ENCODE data around the gene ADCY10. TPM values are rescaled to one million over a fixed set of nuclear protein-coding genes. Genes with fewer than 3 reads are reported as not detected.

Gene ADCY10
- total and polyA plus RNA-seq, 12 donors: 0.10 to 0.70 (median 0.17) TPM

- Histone ChIP-seq H3K36me3 (no peaks in the 10 kb centered on the region), H3K4me3 (no peak overlapping the region), H3K27ac (no peak overlapping the region), H3K27me3 (no peaks in the 10 kb centered on the region), H3K9me3 (no peaks in the 10 kb centered on the region), H3K4me1 (no peaks in the 10 kb centered on the region)
- WGBS, 2 donors: 91 to 93% methylated on average over 7 of the region's 7 CpGs
- DNase-seq (no peak), ATAC-seq (no peak)
- intact Hi-C loops (cut with DNase I): no loop called here
- no peak for TF ChIP-seq CTCF (IDR thresholded peaks at IDR 0.05)
Observed at GRCh38 chr1:167849666-167850065, 64.3 kb downstream of the ADCY10 start.

- intact Hi-C loops (cut with DNase I): no loop called here
- Histone ChIP-seq H3K4me3 (no peak overlapping the region), H3K36me3 (no peaks in the 10 kb centered on the region), H3K27ac (no peak overlapping the region), H3K27me3 (no peaks in the 10 kb centered on the region), H3K4me1 (no peaks in the 10 kb centered on the region), H3K9me3 (no peaks in the 10 kb centered on the region)
- ATAC-seq: no peak
- no peak for DNase-seq
- TF ChIP-seq CTCF (IDR thresholded peaks at IDR 0.05): no peak
- WGBS, 2 donors: 97 to 98% methylated on average over 5 of the region's 5 CpGs
Observed at GRCh38 chr1:167842872-167843271, 71.1 kb downstream of the ADCY10 start.

GRCh38 chr1:167841530-167841929 is 72.4 kb downstream of the ADCY10 start:
- no peak overlapping the region for H3K4me3 ChIP-seq
- no peaks in the 10 kb centered on the region for H3K4me1 ChIP-seq
- WGBS, 2 donors: 91 to 95% methylated on average over 3 of the region's 3 CpGs
- no peaks in the 10 kb centered on the region for H3K9me3 ChIP-seq
- no peaks in the 10 kb centered on the region for H3K36me3 ChIP-seq
- H3K27me3 ChIP-seq: no peaks in the 10 kb centered on the region
- DNase-seq (no peak), ATAC-seq (no peak)
- intact Hi-C loops (cut with DNase I): no loop called here
- TF ChIP-seq CTCF (IDR thresholded peaks at IDR 0.05): no peak
- H3K27ac ChIP-seq: no peak overlapping the region

GRCh38 chr1:167839009-167839408 is 74.9 kb downstream of the ADCY10 start:
- H3K4me1 ChIP-seq: no peaks in the 10 kb centered on the region
- no peak overlapping the region for H3K4me3 ChIP-seq
- DNase-seq: no peak
- H3K36me3 ChIP-seq: no peaks in the 10 kb centered on the region
- no peak overlapping the region for H3K27ac ChIP-seq
- no peaks in the 10 kb centered on the region for H3K27me3 ChIP-seq
- no peaks in the 10 kb centered on the region for H3K9me3 ChIP-seq
- intact Hi-C loops (cut with DNase I): no loop called here
- ATAC-seq: no peak
- 78 to 87% methylated on average over 2 of the region's 2 CpGs for WGBS, 2 donors
- no peak for TF ChIP-seq CTCF (IDR thresholded peaks at IDR 0.05)

GRCh38 chr1:167837326-167837725 is 76.6 kb downstream of the ADCY10 start:
- no peak for ATAC-seq
- 44 to 80% methylated on average over 2 of the region's 2 CpGs for WGBS, 2 donors
- H3K27me3 ChIP-seq: no peaks in the 10 kb centered on the region

More at GRCh38 chr1:167837326-167837725, 76.6 kb downstream of the ADCY10 start:
- no peak for DNase-seq
- intact Hi-C loops (cut with DNase I): no loop called here
- no peaks in the 10 kb centered on the region for H3K36me3 ChIP-seq
- no peaks in the 10 kb centered on the region for H3K9me3 ChIP-seq
- H3K4me1 ChIP-seq: no peaks in the 10 kb centered on the region
- H3K4me3 ChIP-seq: no peak overlapping the region
- H3K27ac ChIP-seq: no peak overlapping the region
- no peak for TF ChIP-seq CTCF (IDR thresholded peaks at IDR 0.05)

Data from heart right ventricle (tissue), 16 donors.